ENCODE data around the gene RMND1.
A peak's percentile ranks its signal among the peaks of the same experiment; 100 is the strongest.
"Not testable (repeated sequence)": the region's sequence is repeated elsewhere in the genome, so short reads cannot be mapped to it uniquely, and the experiment has no call there.

Gene RMND1

DNA sequence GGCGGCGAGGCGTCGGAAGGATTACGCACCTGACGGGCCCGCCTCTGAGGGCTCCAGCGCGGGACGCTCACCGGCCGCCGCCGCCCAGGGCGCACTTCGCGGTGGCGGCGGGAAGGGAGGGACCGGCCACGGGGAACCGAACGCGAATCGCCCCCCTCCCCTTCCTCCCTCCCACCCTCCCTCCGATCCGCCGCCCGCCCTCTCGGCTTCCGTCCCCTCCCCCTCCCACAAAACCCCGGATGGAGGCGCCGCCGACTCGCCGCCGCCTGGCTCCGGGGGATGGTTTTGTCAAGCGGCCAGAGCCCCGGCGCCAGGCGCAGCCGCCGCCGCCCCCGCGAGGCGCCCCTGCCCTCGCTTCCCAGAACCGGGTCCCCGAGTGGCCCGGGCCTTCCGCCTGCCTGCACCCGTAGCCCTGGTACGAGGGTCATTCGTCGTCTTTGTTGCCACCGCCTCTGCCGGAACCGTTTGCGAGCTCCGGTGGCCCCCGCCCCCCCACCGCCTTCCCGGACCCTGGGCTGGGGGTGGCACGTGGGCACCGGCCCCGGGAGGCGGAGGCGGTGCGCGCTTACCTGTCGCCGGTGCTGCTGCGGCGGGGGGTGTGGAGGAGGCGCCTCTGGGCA, 61.0 kb downstream of the RMND1 start:
- no peaks in the 10 kb centered on the region for H3K9me3 Mint-ChIP-seq
- H3K4me3 Mint-ChIP-seq = peak overlapping the region; percentile 100
- H3K27ac Mint-ChIP-seq = peak overlapping the region; percentile 98
- DNase-seq (ENCODE audit: low spot score in 2 of 2) (peak; percentile 76 to 83), ATAC-seq (ENCODE audit: low read depth) (peak; percentile 10)
- H3K36me3 Mint-ChIP-seq = peaks cover 4% of the 10 kb centered on the region
- H3K27me3 Mint-ChIP-seq = no peaks in the 10 kb centered on the region
- peaks cover 33% of the 10 kb centered on the region for H3K4me1 Mint-ChIP-seq

DNA sequence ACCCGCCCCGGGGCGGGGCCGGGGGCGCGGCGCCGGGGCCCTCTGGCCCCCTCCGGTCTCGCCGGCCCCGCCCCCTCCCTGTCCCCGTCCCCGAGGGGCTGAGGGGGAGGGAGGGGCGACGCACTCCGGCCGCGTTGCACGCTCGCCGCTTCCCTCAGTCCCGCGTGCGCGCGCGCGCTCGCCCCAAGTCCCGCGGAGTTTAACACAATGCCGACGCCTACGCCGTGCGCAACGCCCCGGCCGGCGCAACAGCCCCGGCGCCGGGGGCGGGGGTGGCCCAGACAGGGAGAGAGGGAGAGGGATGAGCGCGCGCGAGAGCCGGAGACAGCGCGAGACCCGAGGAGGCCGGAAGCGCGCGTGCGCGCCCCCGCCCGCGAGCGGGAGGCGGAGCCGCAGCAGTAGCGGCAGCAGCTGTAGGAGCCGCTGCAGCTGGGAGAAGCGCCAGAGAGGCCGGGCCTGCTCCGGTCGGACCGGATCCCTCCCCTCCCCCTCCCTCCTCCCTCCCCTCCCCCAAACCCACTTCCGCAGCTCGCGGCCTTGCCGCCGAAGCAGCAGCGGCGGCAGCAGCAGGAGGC, 61.6 kb downstream of the RMND1 start:
- Mint-ChIP-seq H3K36me3 (peaks cover 4% of the 10 kb centered on the region), H3K4me1 (peaks cover 32% of the 10 kb centered on the region), H3K9me3 (no peaks in the 10 kb centered on the region), H3K4me3 (peak overlapping the region; percentile 82), H3K27me3 (no peaks in the 10 kb centered on the region), H3K27ac (peak overlapping the region; percentile 98)
- DNase-seq (ENCODE audit: low spot score in 2 of 2) (peak; percentile 93 to 98), ATAC-seq (ENCODE audit: low read depth) (peak; percentile 71)

DNA sequence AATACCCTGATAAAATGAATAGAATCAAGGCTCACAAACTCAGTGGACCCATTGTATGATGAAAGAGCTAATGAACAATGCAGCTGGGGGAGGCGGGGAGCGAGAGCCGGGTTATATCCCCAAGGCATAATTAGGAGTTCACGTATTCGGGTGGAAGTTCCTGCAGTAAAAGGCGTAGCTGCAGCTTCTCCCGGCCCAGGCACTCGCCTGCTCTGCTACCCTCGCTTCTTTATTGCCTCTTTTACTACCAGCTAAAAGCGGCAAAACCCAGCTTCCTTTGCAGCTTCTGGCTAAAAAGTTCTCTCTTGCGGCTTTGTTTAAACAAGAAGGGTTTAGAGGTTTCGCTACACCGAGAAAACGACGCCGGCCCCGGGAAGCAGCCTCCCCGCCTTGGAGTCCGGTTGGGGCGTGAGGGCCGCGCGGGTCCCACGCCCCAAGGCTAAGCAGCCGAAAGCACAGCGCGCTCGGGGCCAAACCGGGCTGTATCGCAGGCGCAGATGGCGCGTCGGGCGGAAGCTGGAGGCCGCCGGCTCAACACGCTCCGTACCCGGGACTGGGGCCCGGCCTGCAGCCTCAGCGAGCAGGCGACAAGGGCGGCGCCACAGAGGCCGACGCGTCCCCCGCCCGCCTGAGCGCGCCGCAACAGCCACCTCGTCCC, 62.2 kb downstream of the RMND1 start:
- DNase-seq (ENCODE audit: low spot score in 2 of 2) (no peak), ATAC-seq (ENCODE audit: low read depth) (peak; percentile 63)
- Mint-ChIP-seq H3K9me3 (no peaks in the 10 kb centered on the region), H3K4me1 (peaks cover 30% of the 10 kb centered on the region), H3K27me3 (no peaks in the 10 kb centered on the region), H3K36me3 (peaks cover 4% of the 10 kb centered on the region), H3K4me3 (peak overlapping the region; percentile 93), H3K27ac (peak overlapping the region; percentile 98)

DNA sequence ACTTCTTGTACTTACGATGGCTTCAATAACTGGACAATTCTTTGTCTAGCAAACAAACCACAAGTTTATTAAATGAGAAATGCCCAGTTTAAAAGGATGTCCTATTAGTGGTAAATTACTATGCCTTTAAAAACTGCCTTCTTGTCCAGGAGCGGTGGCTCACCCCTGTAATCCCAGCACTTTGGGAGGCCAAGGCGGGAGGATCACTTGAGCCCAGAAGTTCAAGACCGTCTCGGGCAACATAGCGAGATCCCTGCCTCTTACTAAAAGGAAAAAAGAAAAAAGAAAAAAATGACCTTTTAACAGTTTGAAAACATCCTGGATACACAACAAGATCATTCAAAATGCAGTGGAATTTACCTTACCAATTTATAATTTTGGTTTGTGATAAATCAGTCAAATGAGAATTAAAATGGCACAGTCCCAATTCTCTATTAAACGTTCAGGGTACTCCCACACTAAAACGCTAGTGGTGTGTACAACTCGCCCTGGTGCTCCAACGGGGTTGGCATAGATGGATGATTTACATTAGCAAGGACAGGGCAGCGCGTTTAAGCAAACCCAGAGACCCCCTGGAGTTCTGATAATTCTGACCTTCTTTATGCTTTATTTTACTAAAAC, 62.8 kb downstream of the RMND1 start:
- H3K4me3 Mint-ChIP-seq = peak overlapping the region; percentile 93
- ATAC-seq (ENCODE audit: low read depth) = no peak
- peak overlapping the region; percentile 98 for H3K27ac Mint-ChIP-seq
- H3K4me1 Mint-ChIP-seq = peaks cover 33% of the 10 kb centered on the region
- no peak for DNase-seq (ENCODE audit: low spot score in 2 of 2)
- H3K27me3 Mint-ChIP-seq = no peaks in the 10 kb centered on the region
- H3K9me3 Mint-ChIP-seq = no peaks in the 10 kb centered on the region
- H3K36me3 Mint-ChIP-seq = peaks cover 6% of the 10 kb centered on the region

DNA sequence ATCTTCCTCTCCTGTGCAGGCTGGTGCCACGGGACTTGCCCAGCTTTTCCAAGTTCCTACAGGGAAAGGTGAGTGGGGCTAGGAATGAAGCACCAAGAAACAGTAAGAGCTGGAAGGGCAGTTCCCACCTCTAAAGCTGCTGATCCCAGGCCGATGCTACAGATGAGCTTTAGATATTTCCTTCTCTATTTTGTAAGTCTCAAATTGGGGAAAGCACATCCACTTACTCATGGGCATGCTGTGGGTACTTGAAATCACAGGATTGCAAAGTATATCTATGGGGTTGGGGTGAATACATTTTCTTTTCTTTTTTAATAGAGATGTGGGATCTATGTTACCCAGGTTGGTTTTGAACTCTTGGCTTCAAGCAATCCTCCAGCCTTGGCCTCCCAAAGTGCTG, 63.7 kb downstream of the RMND1 start:
- H3K4me3 Mint-ChIP-seq = no peak overlapping the region
- DNase-seq (ENCODE audit: low spot score in 2 of 2) = no peak
- no peak for ATAC-seq (ENCODE audit: low read depth)
- no peaks in the 10 kb centered on the region for H3K27me3 Mint-ChIP-seq
- H3K9me3 Mint-ChIP-seq = no peaks in the 10 kb centered on the region
- H3K36me3 Mint-ChIP-seq = peaks cover 4% of the 10 kb centered on the region
- H3K4me1 Mint-ChIP-seq = peaks cover 27% of the 10 kb centered on the region
- no peak overlapping the region for H3K27ac Mint-ChIP-seq

DNA sequence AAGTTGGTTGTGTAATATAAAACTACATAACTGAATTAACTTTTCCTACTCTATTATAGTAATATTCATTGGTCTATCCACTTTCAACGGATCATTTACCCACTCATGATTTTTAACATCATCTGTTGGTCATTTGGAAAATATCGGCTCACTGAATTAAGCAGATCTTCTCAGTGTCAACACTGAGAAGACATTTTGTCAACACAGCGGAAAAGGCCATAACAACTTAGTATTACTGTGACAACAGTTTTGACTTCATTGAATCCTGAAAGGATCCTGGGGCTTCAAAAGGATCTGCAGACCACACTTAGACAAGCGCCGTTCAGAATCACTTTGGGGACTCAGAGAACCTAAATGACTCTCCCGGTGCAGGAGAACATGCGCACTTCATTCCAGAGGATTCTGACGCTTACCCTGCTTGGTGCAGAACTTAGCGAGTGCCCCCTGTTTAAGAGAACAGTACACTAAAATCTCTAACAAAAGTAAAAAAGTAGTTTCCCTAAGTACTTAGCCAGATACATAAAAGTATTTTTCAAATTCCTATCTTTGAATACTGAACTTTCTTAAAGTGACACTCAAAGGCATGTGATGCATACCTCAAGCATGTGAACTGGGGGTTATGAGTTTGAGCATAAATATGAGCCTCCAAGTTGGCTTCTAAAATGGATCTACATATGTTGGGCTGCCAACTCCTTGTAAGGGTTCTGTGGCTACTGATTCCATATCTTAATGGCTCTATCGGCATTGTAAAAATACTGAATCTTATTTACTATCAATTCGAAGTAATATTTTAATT, 64.6 kb downstream of the RMND1 start:
- peaks cover 20% of the 10 kb centered on the region for H3K4me1 Mint-ChIP-seq
- no peaks in the 10 kb centered on the region for H3K9me3 Mint-ChIP-seq
- H3K4me3 Mint-ChIP-seq = no peak overlapping the region
- no peaks in the 10 kb centered on the region for H3K27me3 Mint-ChIP-seq
- H3K36me3 Mint-ChIP-seq = peaks cover 4% of the 10 kb centered on the region
- H3K27ac Mint-ChIP-seq = no peak overlapping the region
- DNase-seq (ENCODE audit: low spot score in 2 of 2) = no peak
- no peak for ATAC-seq (ENCODE audit: low read depth)

DNA sequence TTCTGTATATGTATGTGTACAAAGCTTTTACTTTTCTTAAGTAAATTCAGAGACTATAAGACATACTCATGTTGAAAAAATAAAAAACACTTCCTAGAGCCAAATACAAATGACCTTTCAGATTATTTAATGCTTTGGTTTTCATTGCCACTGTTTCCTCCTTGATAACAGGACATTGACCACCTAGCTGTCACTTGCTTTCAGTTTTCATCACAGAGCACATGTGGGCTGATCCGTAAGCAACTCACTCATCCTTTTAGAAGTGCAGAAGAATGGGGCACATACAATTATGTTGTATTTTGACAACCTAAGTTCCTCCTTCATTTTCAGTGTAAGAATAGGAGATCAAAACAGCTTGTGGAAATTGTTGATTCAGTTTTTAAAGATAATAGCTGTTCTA, 66.7 kb downstream of the RMND1 start:
- peaks cover 4% of the 10 kb centered on the region for H3K36me3 Mint-ChIP-seq
- DNase-seq (ENCODE audit: low spot score in 2 of 2) = no peak
- H3K27ac Mint-ChIP-seq = no peak overlapping the region
- H3K4me1 Mint-ChIP-seq = peaks cover 24% of the 10 kb centered on the region
- ATAC-seq (ENCODE audit: low read depth) = no peak
- H3K9me3 Mint-ChIP-seq = no peaks in the 10 kb centered on the region
- H3K4me3 Mint-ChIP-seq = no peak overlapping the region
- no peaks in the 10 kb centered on the region for H3K27me3 Mint-ChIP-seq

DNA sequence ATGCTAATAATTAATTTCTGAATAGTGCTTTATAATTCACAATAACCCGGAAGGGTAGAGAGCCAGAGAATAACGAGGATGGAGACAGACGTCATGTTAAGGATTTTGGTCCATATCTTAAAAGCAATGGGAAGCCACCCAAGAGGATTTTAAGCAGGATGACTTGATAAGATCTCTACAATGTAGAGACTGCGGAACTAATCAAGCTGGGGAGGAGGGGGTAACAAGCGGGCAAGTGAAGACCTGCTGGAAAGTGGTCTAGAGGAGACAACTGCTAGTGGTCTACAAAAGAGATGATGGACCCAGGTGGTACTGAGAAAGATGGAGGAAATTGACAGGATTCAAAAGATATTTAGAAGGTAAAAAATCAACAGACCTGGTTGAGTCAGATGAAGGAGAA, 67.8 kb downstream of the RMND1 start:
- Mint-ChIP-seq H3K27ac (peak overlapping the region; percentile 0), H3K27me3 (no peaks in the 10 kb centered on the region), H3K4me1 (peaks cover 25% of the 10 kb centered on the region), H3K4me3 (no peak overlapping the region), H3K36me3 (peaks cover 4% of the 10 kb centered on the region), H3K9me3 (no peaks in the 10 kb centered on the region)
- ATAC-seq (ENCODE audit: low read depth) (no peak), DNase-seq (ENCODE audit: low spot score in 2 of 2) (no peak)

DNA sequence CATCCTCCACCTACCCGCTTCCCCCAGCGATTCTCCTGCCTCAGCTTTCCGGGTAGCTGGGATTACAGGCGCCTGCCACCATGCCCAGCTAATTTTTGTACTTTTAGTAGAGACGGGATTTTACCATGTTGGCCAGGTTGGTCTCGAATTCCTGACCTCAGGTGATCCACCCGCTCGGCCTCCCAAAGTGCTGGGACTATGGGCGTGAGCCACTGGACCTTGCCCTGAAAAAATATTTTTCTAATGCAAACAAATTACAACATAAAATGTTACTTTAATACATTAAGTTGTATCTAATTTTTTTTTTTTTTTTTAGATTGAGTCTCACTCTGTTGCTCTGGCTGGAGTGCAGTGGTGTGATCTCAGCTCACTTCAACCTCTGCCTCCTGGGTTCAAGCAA, 69.3 kb downstream of the RMND1 start:
- not testable (repeated sequence) for H3K36me3 Mint-ChIP-seq; H3K4me3 Mint-ChIP-seq; H3K9me3 Mint-ChIP-seq; ATAC-seq (ENCODE audit: low read depth); H3K27ac Mint-ChIP-seq; H3K27me3 Mint-ChIP-seq; DNase-seq (ENCODE audit: low spot score in 2 of 2)
- H3K4me1 Mint-ChIP-seq = peaks cover 30% of the 10 kb centered on the region

DNA sequence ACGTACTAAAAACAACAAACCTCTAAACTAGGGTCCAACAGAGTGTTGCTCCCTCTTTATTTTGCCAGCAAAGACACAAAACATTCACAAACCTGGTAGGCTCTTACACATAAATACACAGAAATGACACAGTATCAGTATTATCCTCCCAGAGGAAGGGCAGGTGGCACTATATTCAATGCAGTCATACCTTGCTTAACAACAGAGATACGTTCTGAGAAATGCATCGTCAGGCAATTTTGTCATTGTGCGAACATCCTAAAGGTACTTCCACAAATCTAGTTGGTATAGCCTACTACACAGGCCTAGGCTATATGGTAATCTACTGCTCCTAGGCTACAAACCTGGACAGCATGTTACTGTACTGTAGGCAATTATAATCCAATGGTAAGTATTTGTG, 70.2 kb downstream of the RMND1 start:
- no peak overlapping the region for H3K4me3 Mint-ChIP-seq

DNA sequence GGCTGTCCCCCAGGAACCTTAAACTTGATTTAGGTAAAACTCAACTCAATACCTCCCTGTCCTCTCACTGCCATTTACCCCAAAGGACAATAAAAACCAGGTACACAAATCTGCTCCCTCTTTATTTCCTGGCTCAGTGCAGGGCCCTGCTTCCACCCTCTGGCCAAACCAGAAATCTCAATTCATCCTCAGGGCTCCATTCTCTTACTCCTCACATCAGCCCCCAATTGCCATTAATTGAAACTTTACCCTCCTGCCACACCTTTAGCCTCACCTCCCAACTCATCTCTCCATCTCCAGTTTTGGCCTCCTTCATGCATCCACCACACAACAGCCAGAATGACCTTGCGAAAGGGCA, 71.1 kb downstream of the RMND1 start:
- peaks cover 41% of the 10 kb centered on the region for H3K4me1 Mint-ChIP-seq
- H3K9me3 Mint-ChIP-seq = no peaks in the 10 kb centered on the region
- H3K27me3 Mint-ChIP-seq = no peaks in the 10 kb centered on the region
- H3K36me3 Mint-ChIP-seq = peaks cover 4% of the 10 kb centered on the region
- DNase-seq (ENCODE audit: low spot score in 2 of 2) = no peak
- H3K27ac Mint-ChIP-seq = peak overlapping the region; percentile 84
- ATAC-seq (ENCODE audit: low read depth) = no peak
- H3K4me3 Mint-ChIP-seq = peak overlapping the region; percentile 77

More for the DNA sequence above, 70.2 kb downstream of the RMND1 start:
- Mint-ChIP-seq H3K9me3 (no peaks in the 10 kb centered on the region), H3K4me1 (peaks cover 33% of the 10 kb centered on the region), H3K36me3 (peaks cover 4% of the 10 kb centered on the region), H3K27ac (peak overlapping the region; percentile 41), H3K27me3 (no peaks in the 10 kb centered on the region)
- DNase-seq (ENCODE audit: low spot score in 2 of 2) (no peak), ATAC-seq (ENCODE audit: low read depth) (no peak)

DNA sequence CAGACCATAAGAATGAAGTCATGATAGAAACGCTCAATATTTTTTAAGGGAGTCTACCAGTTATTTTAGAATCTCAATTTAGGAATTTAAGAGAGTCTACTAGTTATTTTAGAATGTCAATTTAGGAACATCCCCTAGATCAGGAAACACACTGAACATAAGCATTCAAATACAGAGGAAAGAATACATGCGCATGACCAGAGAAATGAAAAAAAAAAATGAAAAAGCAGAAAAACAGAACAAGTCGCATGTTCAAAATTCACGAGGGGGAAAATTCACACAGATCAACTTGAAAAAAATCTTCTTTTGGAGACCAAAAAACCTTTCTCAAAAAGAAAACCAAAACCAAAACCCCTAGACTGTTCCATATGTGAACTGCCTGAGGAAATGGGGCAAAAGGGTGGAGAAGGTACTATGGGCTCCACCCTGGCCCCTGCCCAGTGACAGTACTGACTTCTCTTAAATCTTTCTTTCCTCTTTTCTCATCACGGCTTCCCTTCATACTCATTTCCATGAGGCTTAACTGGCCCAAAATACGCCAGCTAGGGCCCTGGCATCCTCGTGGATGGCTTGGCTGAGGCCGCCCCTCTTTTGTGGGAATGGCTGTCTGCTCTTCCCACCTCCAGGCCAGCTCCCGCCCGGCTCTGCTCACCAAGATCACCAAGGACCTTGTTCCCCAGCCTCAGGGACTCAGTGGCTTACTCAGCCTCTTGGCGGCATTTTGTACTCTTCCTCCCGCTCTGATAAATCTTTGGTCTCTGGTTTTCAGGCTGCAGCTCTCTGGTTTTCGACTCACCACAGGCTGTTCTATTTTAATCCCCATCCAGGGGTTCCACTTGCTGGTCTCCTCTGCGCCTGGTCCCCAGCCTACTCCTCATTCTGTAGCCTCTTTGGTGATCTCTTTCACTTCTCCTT, 71.7 kb downstream of the RMND1 start:
- DNase-seq (ENCODE audit: low spot score in 2 of 2) = no peak
- Mint-ChIP-seq H3K27ac (peak overlapping the region; percentile 84), H3K4me3 (peak overlapping the region; percentile 77), H3K36me3 (peaks cover 4% of the 10 kb centered on the region), H3K9me3 (no peaks in the 10 kb centered on the region), H3K4me1 (peaks cover 41% of the 10 kb centered on the region), H3K27me3 (no peaks in the 10 kb centered on the region)
- ATAC-seq (ENCODE audit: low read depth) = peak; percentile 87

DNA sequence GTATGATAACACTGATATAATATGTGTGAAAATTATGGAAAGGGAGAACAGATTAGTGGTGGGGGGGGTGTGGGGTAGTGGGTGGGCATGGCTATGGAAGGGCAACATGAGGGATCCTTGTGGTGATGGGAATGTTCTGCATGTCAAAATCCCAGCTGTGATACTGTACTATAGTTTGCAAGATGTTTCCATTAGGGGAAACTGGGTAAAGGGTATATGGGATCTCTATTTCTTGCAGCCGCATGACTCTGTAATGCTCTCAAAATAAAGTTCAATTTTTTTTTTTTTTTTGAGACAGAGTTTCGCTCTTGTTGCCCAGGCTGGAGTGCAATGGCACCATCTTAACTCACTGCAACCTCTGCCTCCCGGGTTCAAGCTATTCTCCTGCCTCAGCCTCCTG, 74.8 kb downstream of the RMND1 start:
- Mint-ChIP-seq H3K36me3 (peaks cover 8% of the 10 kb centered on the region), H3K4me1 (peaks cover 39% of the 10 kb centered on the region), H3K9me3 (no peaks in the 10 kb centered on the region), H3K27me3 (no peaks in the 10 kb centered on the region), H3K27ac (no peak overlapping the region), H3K4me3 (no peak overlapping the region)
- DNase-seq (ENCODE audit: low spot score in 2 of 2) (no peak), ATAC-seq (ENCODE audit: low read depth) (no peak)

All from memory B cell (primary cell).